Uterus (tissue), 2 donors: ENCODE data around the gene SND1.

Experiments used
- POLR2A ChIP-seq, 2 donors: fragments of 450-650 bp; IDR thresholded peaks; one replicate each; pipeline ENCODE4 v1.6.1; 2016; ENCODE audit warnings: antibody characterized with exemption in 2 of 2, mild to moderate bottlenecking in 1 of 2, moderate library complexity in 1 of 2
- TF ChIP-seq, protein P1 (sequence below), 4 experiments: fragments of 200-600 bp in 2 of 4; fragments of 450-650 bp in 2 of 4; sonication (generic) in 2 of 4; IDR thresholded peaks; one replicate each; pipeline ENCODE4 v1.5.1; 2016 to 2019; ENCODE audit warnings: antibody characterized with exemption in 4 of 4, mild to moderate bottlenecking in 2 of 4, moderate library complexity in 1 of 4

DNA sequence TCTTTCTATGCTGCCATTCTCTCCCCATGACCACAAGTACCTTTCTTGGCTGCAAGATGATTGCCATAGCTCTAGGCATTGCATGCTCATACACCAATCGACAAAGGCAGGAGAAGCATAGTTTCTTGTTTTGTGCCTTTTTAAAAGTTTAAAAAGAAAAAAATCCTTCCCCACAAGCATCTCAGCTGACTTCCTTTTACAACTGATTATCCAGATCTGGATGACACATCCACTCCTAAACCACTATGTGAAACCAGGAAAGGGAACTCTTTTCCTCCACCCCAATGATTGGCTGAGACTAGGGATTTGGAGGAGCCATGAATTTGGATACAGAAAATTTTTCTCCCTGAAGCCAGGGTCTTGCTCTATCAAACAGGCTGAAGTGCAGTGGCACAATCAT is 393.8 kb downstream of the SND1 start:
- TF ChIP-seq POLR2A (IDR thresholded peaks at IDR 0.05): no peak
- TF ChIP-seq, protein P1, sequence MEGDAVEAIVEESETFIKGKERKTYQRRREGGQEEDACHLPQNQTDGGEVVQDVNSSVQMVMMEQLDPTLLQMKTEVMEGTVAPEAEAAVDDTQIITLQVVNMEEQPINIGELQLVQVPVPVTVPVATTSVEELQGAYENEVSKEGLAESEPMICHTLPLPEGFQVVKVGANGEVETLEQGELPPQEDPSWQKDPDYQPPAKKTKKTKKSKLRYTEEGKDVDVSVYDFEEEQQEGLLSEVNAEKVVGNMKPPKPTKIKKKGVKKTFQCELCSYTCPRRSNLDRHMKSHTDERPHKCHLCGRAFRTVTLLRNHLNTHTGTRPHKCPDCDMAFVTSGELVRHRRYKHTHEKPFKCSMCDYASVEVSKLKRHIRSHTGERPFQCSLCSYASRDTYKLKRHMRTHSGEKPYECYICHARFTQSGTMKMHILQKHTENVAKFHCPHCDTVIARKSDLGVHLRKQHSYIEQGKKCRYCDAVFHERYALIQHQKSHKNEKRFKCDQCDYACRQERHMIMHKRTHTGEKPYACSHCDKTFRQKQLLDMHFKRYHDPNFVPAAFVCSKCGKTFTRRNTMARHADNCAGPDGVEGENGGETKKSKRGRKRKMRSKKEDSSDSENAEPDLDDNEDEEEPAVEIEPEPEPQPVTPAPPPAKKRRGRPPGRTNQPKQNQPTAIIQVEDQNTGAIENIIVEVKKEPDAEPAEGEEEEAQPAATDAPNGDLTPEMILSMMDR (IDR thresholded peaks at IDR 0.05): no peak
